Measurements from ENCODE around the gene ATP11C.
"Not testable (repeated sequence)": the region's sequence is repeated elsewhere in the genome, so short reads cannot be mapped to it uniquely, and the experiment has no call there.

The ATP11C gene

GRCh38 chrX:139932901-139933796 is at the start of gene ATP11C:
Gene ATP11C (minus strand): TSS chrX:139933053. CDS start chrX:139932042, 1,011 bp downstream.
- FAIRE-seq = no peak

GRCh38 chrX:139974471-139974870 is 41.6 kb upstream of the ATP11C start:
- no peak for FAIRE-seq

GRCh38 chrX:139972629-139973624 is 40.1 kb upstream of the ATP11C start:
- no peak for FAIRE-seq

GRCh38 chrX:139972113-139972512 is 39.3 kb upstream of the ATP11C start:
- FAIRE-seq = no peak

- no peak for FAIRE-seq
Measured at GRCh38 chrX:139971394-139971749, 38.5 kb upstream of the ATP11C start.

- no peak for FAIRE-seq
Measured at GRCh38 chrX:139969286-139969685, 36.4 kb upstream of the ATP11C start.

- no peak for FAIRE-seq
Measured at GRCh38 chrX:139967750-139968149, 34.9 kb upstream of the ATP11C start.

- no peak for FAIRE-seq
Measured at GRCh38 chrX:139967300-139967699, 34.4 kb upstream of the ATP11C start.

- not testable (repeated sequence) for FAIRE-seq
Measured at GRCh38 chrX:139966159-139966558, 33.3 kb upstream of the ATP11C start.

GRCh38 chrX:139965421-139965820 is 32.6 kb upstream of the ATP11C start, which contains the start of gene CXorf66:
Gene CXorf66 (minus strand): TSS chrX:139965521. CDS start chrX:139965496, 25 bp downstream.
- no peak for FAIRE-seq

GRCh38 chrX:139961091-139961490 is 28.2 kb upstream of the ATP11C start:
- FAIRE-seq = not testable (repeated sequence)

- FAIRE-seq = no peak
Measured at GRCh38 chrX:139949703-139950102, 16.9 kb upstream of the ATP11C start.

GRCh38 chrX:139945075-139945474 is 12.2 kb upstream of the ATP11C start:
- FAIRE-seq = no peak

- no peak for FAIRE-seq
Measured at GRCh38 chrX:139936259-139936658, 3.4 kb upstream of the ATP11C start.

GRCh38 chrX:139933904-139934303 is 1.1 kb upstream of the ATP11C start:
- no peak for FAIRE-seq

- no peak for FAIRE-seq
Measured at GRCh38 chrX:139932073-139932900, 566 bp downstream of the ATP11C start.

GRCh38 chrX:139931646-139932072 is 1.2 kb downstream of the ATP11C start:
- no peak for FAIRE-seq

- no peak for FAIRE-seq
Measured at GRCh38 chrX:139930916-139931645, 1.8 kb downstream of the ATP11C start.

GRCh38 chrX:139930401-139930800 is 2.5 kb downstream of the ATP11C start:
- FAIRE-seq = no peak

- no peak for FAIRE-seq
Measured at GRCh38 chrX:139929876-139930275, 3.0 kb downstream of the ATP11C start.

GRCh38 chrX:139924696-139925095 is 8.2 kb downstream of the ATP11C start:
- FAIRE-seq = no peak
